Stomach (tissue), 4 donors: ENCODE results near the gene COL13A1.

Experiments used
- EP300 ChIP-seq: sonication (generic); formaldehyde crosslinking; IDR thresholded peaks from one replicate; pipeline ENCODE4 v1.6.1; 2017; ENCODE audit warnings: antibody characterized with exemption
- POLR2A ChIP-seq, 4 donors: fragments of 450-650 bp; IDR thresholded peaks; one replicate each; pipeline ENCODE4 v1.6.1; 2016; ENCODE audit warnings: antibody characterized with exemption in 4 of 4, control low read depth in 2 of 4, mild to moderate bottlenecking in 1 of 4, moderate library complexity in 1 of 4

- TF ChIP-seq EP300 (no peak), POLR2A (IDR thresholded peaks at IDR 0.05) (no peak)
These were observed 27.1 kb upstream of the COL13A1 start for GRCh38 chr10:69774596-69774995.
